Measurements from ENCODE around the gene DLGAP1.
A peak's percentile ranks its signal among the peaks of the same experiment; 100 is the strongest.

Gene DLGAP1

GRCh38 chr18:3510896-3511295 lies 944.2 kb downstream of the DLGAP1 start:
- DNase-seq = no peak

DNA sequence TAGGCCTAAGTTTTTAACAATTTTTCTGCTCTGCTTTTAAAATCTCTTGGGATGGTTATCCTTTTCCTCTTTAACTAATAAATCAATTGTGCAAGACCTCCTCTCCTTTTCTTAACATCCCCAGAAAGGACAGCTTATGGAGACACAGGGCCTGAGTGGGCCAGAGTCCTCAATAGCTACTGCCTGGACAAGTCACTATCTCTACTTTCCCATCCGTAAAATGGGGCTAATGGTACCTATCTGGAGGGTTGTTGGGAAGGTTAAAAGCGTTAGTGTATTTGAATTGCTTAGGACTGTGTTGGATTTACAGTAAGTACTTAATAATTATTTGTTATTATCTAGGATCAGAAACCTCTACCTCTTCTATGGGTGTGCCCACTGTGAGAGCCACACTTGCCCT lies 945.1 kb downstream of the DLGAP1 start:
- DNase-seq = no peak

DNA sequence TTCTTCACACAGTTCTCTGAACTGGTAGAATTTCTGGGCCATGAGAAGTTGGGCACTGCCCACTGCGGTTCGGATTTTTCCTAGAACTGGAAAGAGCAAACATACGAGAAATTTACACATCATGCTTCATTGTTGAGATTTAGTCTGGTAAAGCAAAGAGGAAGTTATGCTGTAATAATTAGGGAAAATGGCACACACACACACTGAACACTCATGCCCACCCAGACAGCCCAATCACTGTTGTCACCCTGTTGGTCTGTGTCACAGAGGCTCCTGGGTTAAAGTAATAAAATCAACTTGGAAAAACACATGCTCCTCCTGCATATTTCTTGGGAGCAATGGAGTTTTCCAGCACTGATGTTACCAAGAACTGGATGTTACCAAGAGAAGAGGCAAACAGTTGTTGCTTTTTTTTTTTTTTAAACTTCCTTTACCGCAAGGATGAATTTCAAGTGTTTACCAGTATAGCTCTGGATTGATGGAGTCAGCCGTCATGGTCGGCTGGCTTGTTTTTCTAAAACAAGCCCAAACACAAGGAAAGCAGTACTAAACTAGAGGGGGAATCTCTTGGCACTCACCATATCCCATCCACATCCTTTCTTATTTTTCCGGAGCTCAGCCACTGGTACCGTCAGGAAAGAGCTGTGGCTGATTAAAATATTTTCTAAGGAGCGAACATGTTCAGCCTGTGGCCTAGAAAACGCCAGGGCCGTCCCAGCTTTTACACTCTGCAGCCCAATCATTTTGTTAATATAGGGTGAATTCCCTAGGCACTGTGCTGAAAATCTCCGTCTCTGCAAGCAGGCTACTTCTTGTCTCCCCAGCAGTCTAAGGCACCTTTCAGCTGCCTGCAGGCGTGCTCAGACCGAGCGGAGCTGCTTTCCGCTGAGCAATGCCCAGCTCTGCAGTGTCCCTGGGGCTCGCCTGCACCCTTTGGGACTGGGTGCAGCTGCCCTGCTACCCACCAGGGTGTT lies 946.2 kb downstream of the DLGAP1 start:
- DNase-seq = peak; percentile 66

GRCh38 chr18:3504637-3505036 lies 950.5 kb downstream of the DLGAP1 start:
- no peak for DNase-seq

- no peak for DNase-seq
Observed at GRCh38 chr18:3502650-3503049, 952.5 kb downstream of the DLGAP1 start.

DNA sequence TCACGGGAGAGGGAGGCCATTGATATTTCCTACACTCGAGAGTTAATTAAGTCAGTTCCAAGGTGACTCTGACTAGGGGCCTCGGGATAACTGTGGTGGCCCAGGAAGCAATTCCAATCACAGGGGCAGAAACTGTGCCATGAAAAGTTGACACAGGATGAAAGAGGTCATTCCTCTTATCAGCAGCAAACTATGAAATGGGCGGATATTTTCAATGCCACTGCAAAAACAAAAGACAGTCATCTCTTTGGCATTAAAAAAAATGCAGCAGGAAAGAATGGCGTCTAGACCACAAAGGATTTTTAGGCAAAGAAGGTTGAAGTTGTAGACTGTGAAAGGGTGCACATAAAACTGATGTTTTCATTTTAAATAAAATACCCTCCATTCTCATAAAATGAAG lies 955.1 kb downstream of the DLGAP1 start:
- DNase-seq = no peak

GRCh38 chr18:3499501-3499900 lies 955.6 kb downstream of the DLGAP1 start:
- peak; percentile 64 for DNase-seq

GRCh38 chr18:3498698-3499471 lies 956.2 kb downstream of the DLGAP1 start:
- DNase-seq = peak; percentile 75

DNA sequence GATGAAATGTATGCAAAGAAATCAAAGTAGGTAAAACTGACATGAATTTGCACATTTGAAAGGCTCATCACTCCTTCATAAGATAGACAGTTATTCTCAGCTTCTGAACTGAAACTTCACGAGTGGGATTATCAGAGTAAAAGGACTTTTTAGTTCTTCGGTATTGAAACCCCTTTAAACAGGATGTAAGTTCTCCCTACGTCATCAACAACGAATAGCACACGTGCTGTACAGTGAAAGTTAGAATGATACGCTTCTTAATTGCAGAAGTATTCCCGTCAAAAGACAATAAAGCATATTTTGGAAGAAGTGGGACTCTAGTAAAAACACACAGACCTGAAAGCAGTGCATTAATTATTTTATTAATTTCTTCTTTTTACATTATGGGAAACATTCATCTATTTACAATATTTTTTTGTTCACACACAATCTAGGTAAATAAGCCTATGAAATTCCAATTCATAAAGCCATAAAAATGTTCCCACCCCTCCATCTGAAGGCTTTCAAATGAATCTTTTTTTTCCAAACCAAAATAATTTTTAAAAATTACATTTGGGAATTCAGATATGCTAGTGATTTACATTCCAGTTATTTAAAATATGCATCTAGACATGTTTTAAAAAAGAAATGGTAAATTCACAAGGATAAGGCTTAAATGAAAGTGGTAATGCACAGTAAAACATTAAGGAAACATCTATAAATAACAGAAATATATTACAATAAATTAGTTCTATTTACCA lies 959.2 kb downstream of the DLGAP1 start:
- no peak for DNase-seq

DNA sequence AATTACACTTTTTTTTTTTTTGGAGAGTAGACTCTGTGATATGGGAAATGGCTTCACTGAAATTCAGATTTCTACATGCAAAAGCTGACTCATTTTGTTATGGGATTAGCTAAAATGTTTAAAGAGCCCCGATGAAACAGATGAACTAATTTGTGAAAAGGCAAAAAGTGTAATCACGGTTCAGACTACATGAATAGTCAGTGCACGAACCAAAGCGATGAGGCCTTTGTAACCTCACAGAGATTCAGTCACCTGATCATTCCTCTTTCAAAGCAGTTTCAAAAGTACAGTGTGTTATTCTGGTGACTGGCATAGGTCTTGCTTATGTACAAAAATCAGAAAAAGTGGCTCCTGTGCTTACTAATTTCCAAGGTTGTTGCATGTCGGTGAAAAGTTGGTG lies 960.5 kb downstream of the DLGAP1 start:
- no peak for DNase-seq

GRCh38 chr18:3494245-3494526 lies 960.9 kb downstream of the DLGAP1 start:
- DNase-seq = no peak

GRCh38 chr18:3493501-3494244 lies 961.4 kb downstream of the DLGAP1 start:
- no peak for DNase-seq

DNA sequence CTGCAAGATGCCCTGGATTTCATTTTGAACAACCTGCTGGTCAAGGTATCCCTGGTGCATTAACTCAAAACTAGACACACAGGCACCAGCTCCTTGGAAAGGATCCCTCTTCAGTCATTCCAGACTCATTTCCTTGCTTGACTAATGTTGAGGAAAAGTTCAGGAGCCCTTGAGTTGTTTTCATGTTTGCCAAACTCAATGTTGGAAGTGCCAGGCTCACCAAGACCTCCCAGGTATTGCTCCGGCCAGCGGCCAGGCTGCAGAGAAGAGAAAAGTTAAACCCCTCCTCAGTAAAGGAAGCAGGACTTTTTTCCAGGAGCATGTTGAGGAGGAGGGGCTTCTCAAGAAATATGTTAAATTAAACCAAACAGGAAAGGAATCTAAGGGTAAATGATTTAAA lies 962.4 kb downstream of the DLGAP1 start:
- DNase-seq = no peak

- peak; percentile 7 for DNase-seq
Observed at GRCh38 chr18:3491981-3492555, 963.0 kb downstream of the DLGAP1 start.

- DNase-seq = no peak
Observed at GRCh38 chr18:3489462-3489861, 965.6 kb downstream of the DLGAP1 start.

GRCh38 chr18:3486512-3486911 lies 968.6 kb downstream of the DLGAP1 start:
- DNase-seq = no peak

GRCh38 chr18:3485153-3486149 lies 969.7 kb downstream of the DLGAP1 start:
- DNase-seq = no peak

DNA sequence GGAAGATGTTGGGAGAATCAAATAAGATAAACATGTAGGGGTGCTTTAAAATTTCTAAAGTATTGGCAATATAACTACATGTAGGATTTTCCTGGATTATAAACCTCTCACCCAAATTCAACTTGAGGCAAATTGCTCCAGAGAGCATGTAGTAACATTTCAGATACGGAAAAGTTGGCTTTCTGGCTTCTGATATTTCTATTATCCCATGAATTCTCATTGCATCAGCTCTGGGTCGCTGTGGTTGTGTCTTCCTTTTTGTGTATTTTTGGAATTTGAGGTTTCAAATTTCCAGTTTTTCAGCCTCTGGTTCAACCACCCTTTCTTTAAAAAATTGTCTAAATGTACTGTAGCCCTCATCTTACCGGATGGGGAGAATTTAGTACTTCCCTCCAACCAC lies 972.8 kb downstream of the DLGAP1 start:
- no peak for DNase-seq

GRCh38 chr18:3481696-3482210 lies 973.4 kb downstream of the DLGAP1 start:
- peak; percentile 71 for DNase-seq

DNA sequence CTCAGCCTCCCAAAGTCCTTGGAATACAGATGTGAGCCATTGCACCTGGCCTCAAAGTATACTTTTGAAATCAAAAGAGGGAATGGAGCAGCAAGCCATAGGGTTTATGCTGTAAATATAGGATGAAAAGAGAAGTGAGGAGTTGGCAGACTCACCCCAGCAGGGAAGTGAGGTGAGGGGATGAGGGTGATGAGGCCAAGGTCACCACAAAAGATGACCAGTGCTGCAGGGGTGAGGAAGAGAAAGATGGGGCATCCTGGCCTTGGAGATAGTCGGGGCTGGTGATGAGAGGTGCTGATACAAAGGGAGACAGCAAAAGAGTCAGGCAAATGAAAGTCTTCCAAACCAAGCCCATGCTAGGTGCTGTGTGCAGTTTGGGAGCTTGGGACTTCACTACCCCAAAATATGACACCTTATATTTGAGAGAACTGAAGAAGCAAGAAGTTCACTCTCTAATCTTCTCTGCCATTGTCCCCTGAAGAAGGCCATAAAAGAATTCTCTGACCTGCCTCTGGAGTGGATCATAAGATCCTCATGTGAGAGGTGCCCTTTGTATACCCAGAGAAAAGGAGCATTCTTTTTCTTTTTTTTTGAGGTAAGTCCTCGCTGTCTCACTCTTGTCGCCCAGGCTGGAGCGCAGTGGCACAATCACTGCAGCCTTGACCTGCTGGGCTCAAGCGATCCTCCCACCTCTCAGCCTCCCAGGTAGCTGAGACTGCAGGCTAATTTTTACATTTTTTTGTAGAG lies 974.1 kb downstream of the DLGAP1 start:
- DNase-seq = no peak

Measured in islet precursor cell (in vitro differentiated cells).